Dedifferentiated amniotic fluid mesenchymal stem cell (primary cell): ENCODE data around the gene CYP4F2.
"Not testable (repeated sequence)": the region's sequence is repeated elsewhere in the genome, so short reads cannot be mapped to it uniquely, and the experiment has no call there.

Source experiments
- DNase-seq: peaks from one replicate; pipeline ENCODE4 v3.0.0-alpha.2; 2016; ENCODE audit errors: extremely low spot score

CYP4F2 gene

GRCh38 chr19:15897738-15898276, at the start of gene CYP4F2:
Gene CYP4F2 (minus strand): TSS chr19:15898074. CDS start chr19:15897611, 463 bp downstream.
- no peak for DNase-seq

- no peak for DNase-seq
These were observed 47.4 kb upstream of the CYP4F2 start for GRCh38 chr19:15945301-15945700.

GRCh38 chr19:15944401-15944800, 46.5 kb upstream of the CYP4F2 start:
- DNase-seq, result no peak

- DNase-seq, result no peak
These were observed 39.9 kb upstream of the CYP4F2 start for GRCh38 chr19:15937771-15938170.

GRCh38 chr19:15936950-15937349, 39.1 kb upstream of the CYP4F2 start:
- no peak for DNase-seq

- no peak for DNase-seq
These were observed 38.3 kb upstream of the CYP4F2 start for GRCh38 chr19:15936173-15936572.

- DNase-seq, result no peak
These were observed 37.4 kb upstream of the CYP4F2 start for GRCh38 chr19:15935167-15935702.

GRCh38 chr19:15934332-15935078, 36.6 kb upstream of the CYP4F2 start, which contains the start of gene CYP4F11:
Gene CYP4F11 (minus strand): TSS chr19:15934529. CDS start chr19:15934408, 121 bp downstream.
- no peak for DNase-seq

- DNase-seq, result not testable (repeated sequence)
These were observed 36.0 kb upstream of the CYP4F2 start for GRCh38 chr19:15933761-15934331.

- DNase-seq, result no peak
These were observed 30.4 kb upstream of the CYP4F2 start for GRCh38 chr19:15928321-15928720.

- no peak for DNase-seq
These were observed 28.6 kb upstream of the CYP4F2 start for GRCh38 chr19:15926484-15926883.

GRCh38 chr19:15923702-15924101, 25.8 kb upstream of the CYP4F2 start:
- no peak for DNase-seq

GRCh38 chr19:15922021-15922420, 24.1 kb upstream of the CYP4F2 start:
- DNase-seq, result no peak

- DNase-seq, result no peak
These were observed 21.4 kb upstream of the CYP4F2 start for GRCh38 chr19:15919243-15919642.

GRCh38 chr19:15915109-15915508, 17.2 kb upstream of the CYP4F2 start:
- no peak for DNase-seq

- DNase-seq, result no peak
These were observed 16.0 kb upstream of the CYP4F2 start for GRCh38 chr19:15913830-15914229.

- DNase-seq, result no peak
These were observed 15.5 kb upstream of the CYP4F2 start for GRCh38 chr19:15913384-15913783.

GRCh38 chr19:15911599-15912235, 13.8 kb upstream of the CYP4F2 start:
- DNase-seq, result no peak

GRCh38 chr19:15905026-15905425, 7.2 kb upstream of the CYP4F2 start:
- no peak for DNase-seq

- not testable (repeated sequence) for DNase-seq
These were observed 5.0 kb upstream of the CYP4F2 start for GRCh38 chr19:15902898-15903297.

GRCh38 chr19:15902254-15902653, 4.4 kb upstream of the CYP4F2 start:
- DNase-seq, result no peak

- no peak for DNase-seq
These were observed 2.6 kb upstream of the CYP4F2 start for GRCh38 chr19:15900504-15900903.
